ENCODE results near the gene THSD7B. TPM values are rescaled to one million over a fixed set of nuclear protein-coding genes. Genes with fewer than 3 reads are reported as not detected.

The THSD7B gene
- polyA plus RNA-seq, 1 donor from 2014 or later, result 0.46 TPM

DNA sequence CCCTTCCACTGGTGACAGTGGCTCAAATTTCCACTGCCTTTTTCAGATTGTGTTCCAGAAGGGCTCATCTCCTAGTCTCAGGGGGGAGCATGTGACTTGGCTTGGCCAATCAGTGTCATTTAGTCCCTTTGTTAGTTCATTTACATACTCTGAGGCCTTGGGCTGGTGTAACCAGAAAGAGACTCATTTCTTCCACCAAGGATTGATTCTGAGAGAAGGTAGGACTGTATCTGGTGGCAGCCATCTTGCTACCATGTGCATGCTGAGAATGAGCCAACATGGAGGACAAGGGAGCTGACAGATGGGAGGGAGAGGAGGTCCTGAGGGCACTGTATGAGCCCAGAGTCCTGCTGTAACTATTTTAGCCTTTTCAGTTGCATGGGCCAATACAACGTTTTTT lies 191.7 kb downstream of the THSD7B start:
- Histone ChIP-seq H4K20me1 (ENCODE audit: insufficient read depth) (no peaks in the 10 kb centered on the region), H3K27ac (ENCODE audit: low read length) (no peak overlapping the region), H3K9me3 (ENCODE audit: low read length) (no peaks in the 10 kb centered on the region), H2AFZ (ENCODE audit: low read depth, low read length) (no peak overlapping the region), H3K36me3 (ENCODE audit: insufficient read depth, low read length) (no peaks in the 10 kb centered on the region), H3K79me2 (replicated peaks; ENCODE audit: insufficient read depth, low read length) (no peaks in the 10 kb centered on the region), H3K4me2 (ENCODE audit: low read length) (no peak overlapping the region), H3K27me3 (ENCODE audit: insufficient read depth, low read depth, low read length) (no peaks in the 10 kb centered on the region), H3K9me2 (ENCODE audit: insufficient read depth, low read length) (no peaks in the 10 kb centered on the region), H3K9ac (ENCODE audit: low read length) (no peak overlapping the region), H3K4me3 (ENCODE audit: low read length) (no peak overlapping the region), H3F3A (ENCODE audit: insufficient read depth, low read length, poor library complexity, severe bottlenecking) (no peaks in the 10 kb centered on the region)
- TF ChIP-seq, protein P1, sequence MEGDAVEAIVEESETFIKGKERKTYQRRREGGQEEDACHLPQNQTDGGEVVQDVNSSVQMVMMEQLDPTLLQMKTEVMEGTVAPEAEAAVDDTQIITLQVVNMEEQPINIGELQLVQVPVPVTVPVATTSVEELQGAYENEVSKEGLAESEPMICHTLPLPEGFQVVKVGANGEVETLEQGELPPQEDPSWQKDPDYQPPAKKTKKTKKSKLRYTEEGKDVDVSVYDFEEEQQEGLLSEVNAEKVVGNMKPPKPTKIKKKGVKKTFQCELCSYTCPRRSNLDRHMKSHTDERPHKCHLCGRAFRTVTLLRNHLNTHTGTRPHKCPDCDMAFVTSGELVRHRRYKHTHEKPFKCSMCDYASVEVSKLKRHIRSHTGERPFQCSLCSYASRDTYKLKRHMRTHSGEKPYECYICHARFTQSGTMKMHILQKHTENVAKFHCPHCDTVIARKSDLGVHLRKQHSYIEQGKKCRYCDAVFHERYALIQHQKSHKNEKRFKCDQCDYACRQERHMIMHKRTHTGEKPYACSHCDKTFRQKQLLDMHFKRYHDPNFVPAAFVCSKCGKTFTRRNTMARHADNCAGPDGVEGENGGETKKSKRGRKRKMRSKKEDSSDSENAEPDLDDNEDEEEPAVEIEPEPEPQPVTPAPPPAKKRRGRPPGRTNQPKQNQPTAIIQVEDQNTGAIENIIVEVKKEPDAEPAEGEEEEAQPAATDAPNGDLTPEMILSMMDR (IDR thresholded peaks at IDR 0.05; ENCODE audit: poor library complexity, severe bottlenecking), result no peak
- no peak for TF ChIP-seq TAF1 (IDR thresholded peaks at IDR 0.05; ENCODE audit: low read depth)
- TF ChIP-seq EP300 (conservative IDR thresholded peaks at IDR 0.05; ENCODE audit: poor library complexity, severe bottlenecking), result no peak

DNA sequence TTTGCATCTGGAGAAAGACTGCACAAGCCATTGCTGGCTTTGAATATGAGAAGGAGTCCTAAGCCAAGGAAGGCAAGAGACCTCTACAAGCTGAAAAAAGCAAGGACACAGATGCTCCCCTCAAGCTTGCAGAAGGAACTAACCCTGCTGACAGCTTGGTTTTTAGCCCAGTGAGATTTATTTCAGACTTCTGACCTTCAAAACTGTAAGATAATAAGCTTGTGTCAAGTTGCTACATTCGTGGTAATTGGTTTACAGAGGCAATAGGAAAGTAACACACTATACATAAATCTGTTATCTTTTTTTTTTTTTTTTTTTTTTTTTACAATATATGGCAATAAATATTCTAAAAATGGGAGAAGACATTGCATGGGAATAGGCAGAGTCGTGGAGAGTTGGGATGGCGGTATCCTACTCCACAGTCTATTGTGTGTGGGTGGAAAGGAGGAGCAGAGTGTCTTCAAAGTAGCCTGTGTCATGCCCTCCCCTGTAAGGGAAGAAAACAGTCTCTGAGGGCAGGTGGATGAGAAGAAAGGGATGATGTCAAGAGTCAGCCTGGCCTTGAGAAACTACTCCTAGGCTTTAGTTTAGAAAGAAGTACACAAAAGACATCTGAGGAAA lies 196.9 kb downstream of the THSD7B start:
- H3K36me3 ChIP-seq (ENCODE audit: insufficient read depth, low read length), result no peaks in the 10 kb centered on the region
- no peak overlapping the region for H3K27ac ChIP-seq (ENCODE audit: low read length)
- H4K20me1 ChIP-seq (ENCODE audit: insufficient read depth), result no peaks in the 10 kb centered on the region
- H3K4me3 ChIP-seq (ENCODE audit: low read length), result no peak overlapping the region
- H2AFZ ChIP-seq (ENCODE audit: low read depth, low read length), result no peak overlapping the region
- TF ChIP-seq, protein P1 (IDR thresholded peaks at IDR 0.05; ENCODE audit: poor library complexity, severe bottlenecking), result no peak
- TF ChIP-seq MXI1 (conservative IDR thresholded peaks at IDR 0.05; ENCODE audit: poor library complexity, severe bottlenecking) (no peak), EZH2 (IDR thresholded peaks at IDR 0.05; ENCODE audit: borderline replicate concordance, insufficient read depth, low read length, poor library complexity, severe bottlenecking) (no peak), TAF1 (IDR thresholded peaks at IDR 0.05; ENCODE audit: low read depth) (no peak), RAD21 (conservative IDR thresholded peaks at IDR 0.05) (no peak), SMC3 (conservative IDR thresholded peaks at IDR 0.05; ENCODE audit: poor library complexity) (no peak), POLR2AphosphoS5 (IDR thresholded peaks at IDR 0.05) (no peak), REST (IDR thresholded peaks at IDR 0.05; ENCODE audit: borderline replicate concordance) (no peak), EP300 (conservative IDR thresholded peaks at IDR 0.05; ENCODE audit: poor library complexity, severe bottlenecking) (no peak)
- no peaks in the 10 kb centered on the region for H3K79me2 ChIP-seq (replicated peaks; ENCODE audit: insufficient read depth, low read length)
- H3F3A ChIP-seq (ENCODE audit: insufficient read depth, low read length, poor library complexity, severe bottlenecking), result no peaks in the 10 kb centered on the region
- no peak overlapping the region for H3K9ac ChIP-seq (ENCODE audit: low read length)
- H3K9me2 ChIP-seq (ENCODE audit: insufficient read depth, low read length), result no peaks in the 10 kb centered on the region
- H3K4me2 ChIP-seq (ENCODE audit: low read length), result no peak overlapping the region
- no peaks in the 10 kb centered on the region for H3K9me3 ChIP-seq (ENCODE audit: low read length)
- H3K27me3 ChIP-seq (ENCODE audit: insufficient read depth, low read depth, low read length), result no peaks in the 10 kb centered on the region
